ENCODE results near the gene HBZ. TPM values are rescaled to one million over a fixed set of nuclear protein-coding genes. Genes with fewer than 3 reads are reported as not detected.

The HBZ gene
- total and polyA plus RNA-seq, 8 donors = not detected

- intact Hi-C loops (cut with DNase I; ENCODE audit: low total_unique reads) = no loop called here
- TF ChIP-seq EP300 (IDR thresholded peaks at IDR 0.05) (no peak), POLR2A (IDR thresholded peaks at IDR 0.05) (no peak), CTCF (IDR thresholded peaks at IDR 0.05) (no peak), POLR2AphosphoS5 (IDR thresholded peaks at IDR 0.05) (no peak)
- H3K36me3 ChIP-seq = peaks cover 91 to 98% (median 98%) of the 10 kb centered on the region in 4 donors
- no peaks in the 10 kb centered on the region for H3K9me3 ChIP-seq
- no peaks in the 10 kb centered on the region for H3K4me1 ChIP-seq
- no peak overlapping the region for H3K27ac ChIP-seq
- no peak overlapping the region for H3K4me3 ChIP-seq
- DNase-seq = no peak
- H3K27me3 ChIP-seq = no peaks in the 10 kb centered on the region
- 84 to 88% (median 86%) methylated on average over 4 of the region's 4 CpGs for WGBS, 5 donors
These were observed 39.4 kb downstream of the HBZ start for GRCh38 chr16:191831-192230.

GRCh38 chr16:192686-193085 is 40.2 kb downstream of the HBZ start:
- no peak for DNase-seq
- no peaks in the 10 kb centered on the region for H3K4me1 ChIP-seq
- H3K4me3 ChIP-seq = no peak overlapping the region
- peaks cover 93 to 100% (median 100%) of the 10 kb centered on the region in 4 donors for H3K36me3 ChIP-seq
- no peaks in the 10 kb centered on the region for H3K9me3 ChIP-seq
- H3K27me3 ChIP-seq = no peaks in the 10 kb centered on the region
- TF ChIP-seq POLR2A (IDR thresholded peaks at IDR 0.05) = no peak
- no peak for TF ChIP-seq EP300 (IDR thresholded peaks at IDR 0.05)
- TF ChIP-seq CTCF (IDR thresholded peaks at IDR 0.05) = no peak
- no peak for TF ChIP-seq POLR2AphosphoS5 (IDR thresholded peaks at IDR 0.05)
- H3K27ac ChIP-seq = no peak overlapping the region
- 86 to 96% (median 93%) methylated on average over 11 of the region's 11 CpGs for whole genome bisulfite sequencing, 5 donors
- intact Hi-C loops (cut with DNase I; ENCODE audit: low total_unique reads) = no loop called here

GRCh38 chr16:193441-193840 is 41.0 kb downstream of the HBZ start:
- DNase-seq = no peak
- 88 to 92% (median 90%) methylated on average over 15 of the region's 15 CpGs for WGBS, 5 donors
- Histone ChIP-seq H3K4me1 (no peaks in the 10 kb centered on the region), H3K27ac (no peak overlapping the region), H3K4me3 (no peak overlapping the region), H3K36me3 (peaks cover 96 to 100% (median 100%) of the 10 kb centered on the region in 4 donors), H3K27me3 (no peaks in the 10 kb centered on the region), H3K9me3 (no peaks in the 10 kb centered on the region)
- TF ChIP-seq POLR2AphosphoS5 (IDR thresholded peaks at IDR 0.05) (no peak), EP300 (IDR thresholded peaks at IDR 0.05) (no peak), CTCF (IDR thresholded peaks at IDR 0.05) (no peak)
- intact Hi-C loops (cut with DNase I; ENCODE audit: low total_unique reads) = no loop called here

- H3K4me3 ChIP-seq = no peak overlapping the region
- DNase-seq = no peak
- no peaks in the 10 kb centered on the region for H3K4me1 ChIP-seq
- no peaks in the 10 kb centered on the region for H3K9me3 ChIP-seq
- intact Hi-C loops (cut with DNase I; ENCODE audit: low total_unique reads) = no loop called here
- H3K27ac ChIP-seq = no peak overlapping the region
- no peaks in the 10 kb centered on the region for H3K27me3 ChIP-seq
- 88 to 96% (median 95%) methylated on average over 6 of the region's 6 CpGs for WGBS, 5 donors
- H3K36me3 ChIP-seq = peaks cover 95 to 100% (median 100%) of the 10 kb centered on the region in 4 donors
- TF ChIP-seq EP300 (IDR thresholded peaks at IDR 0.05) (no peak), POLR2AphosphoS5 (IDR thresholded peaks at IDR 0.05) (no peak), CTCF (IDR thresholded peaks at IDR 0.05) (no peak), POLR2A (IDR thresholded peaks at IDR 0.05) (no peak)
These were observed 42.1 kb downstream of the HBZ start for GRCh38 chr16:194516-194915.
